GM21447 (cell line): ENCODE measurements around the gene RPTOR.

ENCODE experiments used
- ATAC-seq: cut with Tn5 transposase; IDR thresholded peaks from one replicate; pipeline ENCODE4 v1.9.1; 2021; ENCODE audit not compliant: unreplicated experiment

The RPTOR gene

GRCh38 chr17:80980397-80981061, 435.9 kb downstream of the RPTOR start:
- ATAC-seq: no peak

- no peak for ATAC-seq
Observed at GRCh38 chr17:80981062-80981902, 436.6 kb downstream of the RPTOR start.

GRCh38 chr17:80981929-80982425, 437.3 kb downstream of the RPTOR start:
- no peak for ATAC-seq

GRCh38 chr17:80982426-80982974, 437.9 kb downstream of the RPTOR start:
- ATAC-seq: no peak

- ATAC-seq: no peak
Observed at GRCh38 chr17:80983545-80983944, 438.9 kb downstream of the RPTOR start.

GRCh38 chr17:80984749-80985148, 440.1 kb downstream of the RPTOR start:
- ATAC-seq: no peak

GRCh38 chr17:80986046-80986445, 441.4 kb downstream of the RPTOR start:
- no peak for ATAC-seq

GRCh38 chr17:80986816-80987475, 442.3 kb downstream of the RPTOR start:
- no peak for ATAC-seq

GRCh38 chr17:80987941-80988461, 443.4 kb downstream of the RPTOR start:
- ATAC-seq: no peak

- ATAC-seq: no peak
Observed at GRCh38 chr17:80989586-80989913, 444.9 kb downstream of the RPTOR start.

GRCh38 chr17:80990921-80991644, 446.4 kb downstream of the RPTOR start:
- ATAC-seq: no peak

- ATAC-seq: no peak
Observed at GRCh38 chr17:80991645-80992076, 447.0 kb downstream of the RPTOR start, which contains the start of gene CHMP6. TSS of gene CHMP6 (plus strand) at chr17:80991841. CDS start at chr17:80991919, 78 bp downstream.

GRCh38 chr17:80992077-80992947, 447.7 kb downstream of the RPTOR start:
- ATAC-seq: no peak

GRCh38 chr17:80992948-80993624, 448.4 kb downstream of the RPTOR start:
- ATAC-seq: no peak

- ATAC-seq: no peak
Observed at GRCh38 chr17:80995131-80995530, 450.5 kb downstream of the RPTOR start.

GRCh38 chr17:80996422-80997305, 452.0 kb downstream of the RPTOR start:
- ATAC-seq: no peak

GRCh38 chr17:80997424-80998117, 452.9 kb downstream of the RPTOR start:
- ATAC-seq: no peak
